ENCODE results near the gene MORN4. TPM values are rescaled to one million over a fixed set of nuclear protein-coding genes. Genes with fewer than 3 reads are reported as not detected.

The MORN4 gene
- total RNA-seq, 4 donors from 2014 or later: 0.35 to 1.4 (median 0.54) TPM; not detected in 1

DNA sequence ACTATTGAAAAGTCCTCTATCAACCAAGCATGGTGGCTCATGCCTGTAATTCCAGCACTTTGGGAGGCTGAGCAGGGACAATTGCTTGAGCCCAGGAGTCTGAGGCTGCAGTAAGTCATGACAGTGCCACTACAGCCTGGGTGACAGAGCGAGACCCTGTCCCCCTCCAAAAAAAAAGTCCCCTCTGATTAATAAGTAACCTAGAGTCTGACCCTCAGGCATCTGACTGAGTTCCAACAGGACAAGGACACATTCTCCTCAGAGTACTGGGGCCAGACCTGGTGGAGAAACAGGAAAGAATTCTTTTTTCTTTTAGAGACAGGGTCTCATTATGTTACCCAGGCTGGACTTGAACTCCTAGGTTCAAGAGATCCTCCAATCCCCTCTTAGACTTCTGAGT lies 10.0 kb downstream of the MORN4 start:
- no peak overlapping the region for H3K27ac ChIP-seq

DNA sequence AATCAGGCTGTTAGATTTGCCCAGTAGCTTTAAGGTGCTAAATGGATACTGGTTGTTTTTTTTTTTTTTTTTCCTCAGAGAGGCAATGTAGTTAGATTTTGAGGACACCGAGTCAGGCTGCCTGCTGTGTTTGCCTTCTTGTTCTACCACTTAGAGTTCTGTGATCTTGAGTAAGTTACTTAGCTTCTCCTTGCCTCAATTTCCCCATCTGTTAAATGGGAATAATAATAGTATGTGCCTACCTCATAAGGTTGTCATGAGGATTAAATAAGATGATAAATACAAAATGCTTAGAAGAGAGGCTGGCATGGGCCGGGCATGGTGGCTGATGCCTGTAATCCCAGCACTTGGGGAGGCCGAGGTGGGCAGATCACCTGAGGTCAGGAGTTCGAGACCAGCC lies 14.6 kb downstream of the MORN4 start:
- Histone ChIP-seq H3K36me3 (no peaks in the 10 kb centered on the region), H3K4me3 (no peak overlapping the region), H3K27ac (no peak overlapping the region), H3K4me1 (no peaks in the 10 kb centered on the region), H3K9me3 (no peaks in the 10 kb centered on the region), H3K27me3 (no peaks in the 10 kb centered on the region)
- TF ChIP-seq, protein P1, sequence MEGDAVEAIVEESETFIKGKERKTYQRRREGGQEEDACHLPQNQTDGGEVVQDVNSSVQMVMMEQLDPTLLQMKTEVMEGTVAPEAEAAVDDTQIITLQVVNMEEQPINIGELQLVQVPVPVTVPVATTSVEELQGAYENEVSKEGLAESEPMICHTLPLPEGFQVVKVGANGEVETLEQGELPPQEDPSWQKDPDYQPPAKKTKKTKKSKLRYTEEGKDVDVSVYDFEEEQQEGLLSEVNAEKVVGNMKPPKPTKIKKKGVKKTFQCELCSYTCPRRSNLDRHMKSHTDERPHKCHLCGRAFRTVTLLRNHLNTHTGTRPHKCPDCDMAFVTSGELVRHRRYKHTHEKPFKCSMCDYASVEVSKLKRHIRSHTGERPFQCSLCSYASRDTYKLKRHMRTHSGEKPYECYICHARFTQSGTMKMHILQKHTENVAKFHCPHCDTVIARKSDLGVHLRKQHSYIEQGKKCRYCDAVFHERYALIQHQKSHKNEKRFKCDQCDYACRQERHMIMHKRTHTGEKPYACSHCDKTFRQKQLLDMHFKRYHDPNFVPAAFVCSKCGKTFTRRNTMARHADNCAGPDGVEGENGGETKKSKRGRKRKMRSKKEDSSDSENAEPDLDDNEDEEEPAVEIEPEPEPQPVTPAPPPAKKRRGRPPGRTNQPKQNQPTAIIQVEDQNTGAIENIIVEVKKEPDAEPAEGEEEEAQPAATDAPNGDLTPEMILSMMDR (IDR thresholded peaks at IDR 0.05): no peak
- TF ChIP-seq POLR2A (IDR thresholded peaks at IDR 0.05): no peak
- no peak for DNase-seq

More for the DNA sequence above, 10.0 kb downstream of the MORN4 start:
- DNase-seq: no peak
- no peaks in the 10 kb centered on the region for H3K4me1 ChIP-seq
- no peaks in the 10 kb centered on the region for H3K36me3 ChIP-seq
- no peak for TF ChIP-seq POLR2A (IDR thresholded peaks at IDR 0.05)
- TF ChIP-seq, protein P1 (IDR thresholded peaks at IDR 0.05): no peak
- H3K4me3 ChIP-seq: no peak overlapping the region
- no peaks in the 10 kb centered on the region for H3K27me3 ChIP-seq
- no peaks in the 10 kb centered on the region for H3K9me3 ChIP-seq

DNA sequence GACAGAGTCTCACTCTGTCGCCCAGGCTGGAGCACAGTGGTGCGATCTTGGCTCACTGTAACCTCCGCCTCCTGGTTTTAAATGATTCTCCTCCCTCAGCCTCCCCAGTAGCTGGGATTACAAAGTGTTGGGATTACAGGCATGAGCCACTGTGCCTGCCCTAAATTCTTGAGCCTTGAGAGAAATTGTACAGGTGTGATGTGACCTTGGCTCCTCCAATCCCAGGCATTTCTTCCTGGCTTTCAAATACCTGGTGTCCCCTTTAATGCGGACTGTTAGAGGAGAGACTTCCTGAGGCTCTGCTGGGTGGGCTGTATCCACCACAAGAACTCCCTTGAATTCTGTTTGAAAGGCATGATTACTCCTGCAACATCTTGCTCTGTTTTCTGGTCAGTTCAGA lies 15.0 kb downstream of the MORN4 start:
- no peaks in the 10 kb centered on the region for H3K4me1 ChIP-seq
- TF ChIP-seq POLR2A (IDR thresholded peaks at IDR 0.05): no peak
- TF ChIP-seq, protein P1 (IDR thresholded peaks at IDR 0.05): no peak
- no peak overlapping the region for H3K27ac ChIP-seq
- no peaks in the 10 kb centered on the region for H3K9me3 ChIP-seq
- H3K27me3 ChIP-seq: no peaks in the 10 kb centered on the region
- no peaks in the 10 kb centered on the region for H3K36me3 ChIP-seq
- H3K4me3 ChIP-seq: no peak overlapping the region
- no peak for DNase-seq

DNA sequence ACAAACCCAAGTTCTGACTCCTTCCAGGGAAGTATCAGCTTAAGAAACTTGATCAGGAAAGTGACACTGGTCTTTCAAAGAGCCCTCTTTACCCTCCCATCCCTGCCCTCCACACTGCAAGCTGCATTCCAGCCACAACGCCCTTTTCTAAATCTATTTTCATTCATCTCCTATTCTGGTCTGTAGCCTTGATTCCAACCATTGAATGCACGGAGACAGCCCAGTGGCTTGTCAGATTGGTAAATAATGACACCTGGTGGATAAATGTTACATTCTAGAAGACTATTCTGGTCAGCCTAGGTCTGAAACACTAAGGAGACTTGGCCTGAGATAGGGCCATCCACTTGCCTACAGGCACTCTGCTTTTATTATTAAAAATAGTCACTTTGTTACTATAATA lies 20.9 kb downstream of the MORN4 start:
- no peak overlapping the region for H3K4me3 ChIP-seq
- no peaks in the 10 kb centered on the region for H3K36me3 ChIP-seq
- no peak for DNase-seq
- no peaks in the 10 kb centered on the region for H3K9me3 ChIP-seq
- H3K27me3 ChIP-seq: no peaks in the 10 kb centered on the region
- TF ChIP-seq, protein P1 (IDR thresholded peaks at IDR 0.05): peak in 4 of 6 experiments; percentile 4 to 64 (median 58)
- TF ChIP-seq POLR2A (IDR thresholded peaks at IDR 0.05): no peak
- H3K27ac ChIP-seq: no peak overlapping the region
- H3K4me1 ChIP-seq: no peaks in the 10 kb centered on the region

DNA sequence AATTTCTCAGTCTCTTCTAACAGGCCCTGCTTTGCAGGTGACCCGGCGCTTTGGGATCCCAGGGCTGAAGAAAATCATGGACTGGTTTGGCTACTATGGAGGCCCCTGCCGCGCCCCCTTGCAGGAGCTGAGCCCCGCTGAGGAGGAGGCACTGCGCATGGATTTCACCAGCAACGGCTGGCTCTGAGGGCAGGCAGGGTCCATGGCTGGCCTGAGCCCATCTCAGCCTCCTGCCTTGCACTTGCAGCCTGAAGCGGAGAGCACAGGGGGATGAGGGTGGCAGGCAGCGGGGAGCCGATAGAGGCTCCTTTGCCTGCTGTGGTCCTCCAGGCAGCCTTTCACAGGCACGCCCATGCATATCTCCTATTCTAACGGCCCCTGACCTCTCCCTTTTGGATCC lies 21.8 kb downstream of the MORN4 start:
- H3K4me3 ChIP-seq: no peak overlapping the region
- no peak for DNase-seq
- no peaks in the 10 kb centered on the region for H3K9me3 ChIP-seq
- H3K27me3 ChIP-seq: no peaks in the 10 kb centered on the region
- no peaks in the 10 kb centered on the region for H3K4me1 ChIP-seq
- H3K27ac ChIP-seq: no peak overlapping the region
- TF ChIP-seq, protein P1 (IDR thresholded peaks at IDR 0.05): no peak
- TF ChIP-seq POLR2A (IDR thresholded peaks at IDR 0.05): no peak
- H3K36me3 ChIP-seq: no peaks in the 10 kb centered on the region

DNA sequence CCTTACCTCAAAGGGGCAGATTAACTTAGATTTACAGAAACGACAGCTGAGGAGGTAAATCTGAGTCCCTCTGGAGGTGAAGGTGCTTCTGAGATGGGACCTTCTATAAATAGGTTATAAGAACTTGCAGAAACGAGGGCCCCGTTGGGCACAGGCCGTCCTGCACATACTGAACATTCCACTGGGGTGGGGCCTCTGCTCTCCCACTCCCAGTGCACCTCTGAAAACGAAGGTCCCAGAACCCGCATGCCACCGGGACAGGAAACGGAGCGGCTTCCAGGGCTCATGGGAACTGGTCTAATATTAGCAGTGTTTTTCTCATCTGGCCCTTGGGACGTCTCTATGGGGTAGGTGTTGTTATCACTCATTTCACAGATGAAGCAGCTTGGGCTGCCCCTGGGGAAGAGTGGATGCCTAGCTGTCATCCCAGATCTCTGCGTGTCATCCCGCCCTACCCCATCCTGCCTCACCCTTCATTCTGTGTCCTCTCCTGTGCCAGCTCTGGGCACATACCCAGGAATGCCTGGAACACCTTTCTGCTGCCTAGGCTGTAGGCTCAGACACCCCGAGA lies 24.2 kb downstream of the MORN4 start:
- TF ChIP-seq POLR2A (IDR thresholded peaks at IDR 0.05): no peak
- TF ChIP-seq, protein P1 (IDR thresholded peaks at IDR 0.05): no peak
- H3K27ac ChIP-seq: no peak overlapping the region
- H3K9me3 ChIP-seq: no peaks in the 10 kb centered on the region
- H3K36me3 ChIP-seq: no peaks in the 10 kb centered on the region
- H3K4me3 ChIP-seq: no peak overlapping the region
- H3K27me3 ChIP-seq: no peaks in the 10 kb centered on the region
- no peak for DNase-seq
- no peaks in the 10 kb centered on the region for H3K4me1 ChIP-seq

Measured in Peyer's patch (tissue), 4 donors.